ENCODE measurements around the gene RIIAD1. TPM values are rescaled to one million over a fixed set of nuclear protein-coding genes. Genes with fewer than 3 reads are reported as not detected.

RIIAD1 gene
- total and polyA plus RNA-seq, 7 donors, result 0.34 to 5.2 (median 2.6) TPM; not detected in 2

DNA sequence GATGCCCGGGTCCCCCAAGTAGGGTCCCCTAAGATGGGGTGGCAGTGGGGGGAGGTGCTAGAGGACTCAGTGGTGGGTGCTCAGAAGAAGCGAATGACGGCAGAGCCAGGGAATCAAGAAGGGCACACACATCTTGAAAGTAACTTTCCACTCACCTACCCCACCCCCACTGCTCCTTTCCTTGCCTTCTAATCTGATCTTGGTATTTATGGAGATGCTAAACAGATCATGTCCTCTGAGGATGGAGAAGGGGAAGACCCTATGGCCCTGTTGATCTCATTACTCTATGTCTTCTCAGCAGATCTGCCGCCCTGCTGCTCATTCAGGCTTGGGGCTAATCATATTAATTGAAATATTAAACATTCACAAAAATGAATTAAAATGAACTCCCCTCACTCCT lies 2.7 kb upstream of the RIIAD1 start:
- DNase-seq, result no peak
- WGBS, 3 donors, result 70 to 83% (median 78%) methylated on average over 4 of the region's 4 CpGs
- peaks cover 16% of the 10 kb centered on the region for H3K4me1 ChIP-seq
- intact Hi-C loops (cut with DNase I), result no loop called here
- no peaks in the 10 kb centered on the region for H3K36me3 ChIP-seq (ENCODE audit: insufficient read depth in 1 of 2, low read depth in 1 of 2)
- ATAC-seq, result no peak
- no peak overlapping the region for H3K27ac ChIP-seq
- TF ChIP-seq, protein P1, sequence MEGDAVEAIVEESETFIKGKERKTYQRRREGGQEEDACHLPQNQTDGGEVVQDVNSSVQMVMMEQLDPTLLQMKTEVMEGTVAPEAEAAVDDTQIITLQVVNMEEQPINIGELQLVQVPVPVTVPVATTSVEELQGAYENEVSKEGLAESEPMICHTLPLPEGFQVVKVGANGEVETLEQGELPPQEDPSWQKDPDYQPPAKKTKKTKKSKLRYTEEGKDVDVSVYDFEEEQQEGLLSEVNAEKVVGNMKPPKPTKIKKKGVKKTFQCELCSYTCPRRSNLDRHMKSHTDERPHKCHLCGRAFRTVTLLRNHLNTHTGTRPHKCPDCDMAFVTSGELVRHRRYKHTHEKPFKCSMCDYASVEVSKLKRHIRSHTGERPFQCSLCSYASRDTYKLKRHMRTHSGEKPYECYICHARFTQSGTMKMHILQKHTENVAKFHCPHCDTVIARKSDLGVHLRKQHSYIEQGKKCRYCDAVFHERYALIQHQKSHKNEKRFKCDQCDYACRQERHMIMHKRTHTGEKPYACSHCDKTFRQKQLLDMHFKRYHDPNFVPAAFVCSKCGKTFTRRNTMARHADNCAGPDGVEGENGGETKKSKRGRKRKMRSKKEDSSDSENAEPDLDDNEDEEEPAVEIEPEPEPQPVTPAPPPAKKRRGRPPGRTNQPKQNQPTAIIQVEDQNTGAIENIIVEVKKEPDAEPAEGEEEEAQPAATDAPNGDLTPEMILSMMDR (IDR thresholded peaks at IDR 0.05), result no peak
- no peak overlapping the region for H3K4me3 ChIP-seq
- peaks cover 0 to 29% (median 7%) of the 10 kb centered on the region in 3 donors for H3K27me3 ChIP-seq (ENCODE audit: insufficient read depth in 3 of 3, low read length in 2 of 3)
- no peaks in the 10 kb centered on the region for H3K9me3 ChIP-seq

DNA sequence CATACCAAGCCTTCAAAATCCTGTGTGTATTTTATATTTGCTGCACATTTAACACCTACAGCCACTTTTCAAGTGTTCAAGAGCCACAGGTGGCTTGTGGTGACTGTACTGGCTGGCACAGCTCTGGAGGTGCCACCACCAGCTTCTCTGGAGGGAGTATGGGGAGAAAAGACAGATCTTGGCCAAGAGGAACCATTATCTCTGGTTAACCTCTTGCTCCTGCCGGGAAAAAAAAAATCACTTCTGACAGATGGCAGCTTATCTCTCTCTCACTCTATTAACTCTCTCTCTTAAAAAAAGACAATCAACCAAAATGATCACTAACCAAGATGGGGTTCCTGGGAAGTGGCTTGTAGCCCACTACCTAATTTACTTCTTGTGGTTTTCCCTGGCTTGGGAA lies 1.2 kb upstream of the RIIAD1 start:
- peaks cover 0 to 26% (median 4%) of the 10 kb centered on the region in 3 donors for H3K27me3 ChIP-seq (ENCODE audit: insufficient read depth in 3 of 3, low read length in 2 of 3)
- H3K4me3 ChIP-seq, result peak overlapping the region; percentile 77
- ATAC-seq (no peak), DNase-seq (no peak)
- 14 to 48% (median 23%) methylated on average over 1 of the region's 1 CpG for WGBS, 3 donors
- H3K9me3 ChIP-seq, result no peaks in the 10 kb centered on the region
- H3K27ac ChIP-seq, result peak overlapping the region; percentile 84
- H3K4me1 ChIP-seq, result peaks cover 16% of the 10 kb centered on the region
- intact Hi-C loops (cut with DNase I), result no loop called here
- TF ChIP-seq, protein P1 (IDR thresholded peaks at IDR 0.05), result no peak
- H3K36me3 ChIP-seq (ENCODE audit: insufficient read depth in 1 of 2, low read depth in 1 of 2), result no peaks in the 10 kb centered on the region

DNA sequence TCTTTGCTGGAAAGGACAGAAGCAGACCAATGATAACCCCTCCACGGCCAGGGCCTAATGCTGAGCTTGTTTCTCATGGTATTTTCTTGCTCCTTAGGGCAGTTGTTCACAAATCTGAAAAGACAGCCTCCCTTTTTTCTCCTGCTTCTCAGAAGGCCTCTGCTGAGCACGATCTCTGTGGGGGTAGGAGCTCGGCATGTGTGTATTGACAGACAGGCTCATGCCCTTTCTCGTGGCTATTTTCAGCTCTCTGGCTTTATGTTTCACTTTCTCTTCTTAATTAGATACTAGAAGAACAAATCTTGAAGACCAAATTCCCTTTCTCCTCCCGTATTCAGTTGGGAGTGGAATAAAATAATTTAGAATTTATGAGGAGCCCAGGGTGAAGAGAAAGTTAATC lies 768 bp upstream of the RIIAD1 start:
- 6 to 12% (median 8%) methylated on average over 5 of the region's 5 CpGs for WGBS, 3 donors
- Histone ChIP-seq H3K36me3 (ENCODE audit: insufficient read depth in 1 of 2, low read depth in 1 of 2) (no peaks in the 10 kb centered on the region), H3K27ac (peak overlapping the region; percentile 84), H3K4me1 (peaks cover 16% of the 10 kb centered on the region), H3K4me3 (peak overlapping the region; percentile 77), H3K9me3 (no peaks in the 10 kb centered on the region), H3K27me3 (ENCODE audit: insufficient read depth in 3 of 3, low read length in 2 of 3) (peaks cover 0 to 22% (median 4%) of the 10 kb centered on the region in 3 donors)
- no peak for DNase-seq
- TF ChIP-seq, protein P1 (IDR thresholded peaks at IDR 0.05), result no peak
- peak in 3 of 4 donors; percentile 79 to 86 (median 82) for ATAC-seq
- intact Hi-C loops (cut with DNase I), result no loop called here

DNA sequence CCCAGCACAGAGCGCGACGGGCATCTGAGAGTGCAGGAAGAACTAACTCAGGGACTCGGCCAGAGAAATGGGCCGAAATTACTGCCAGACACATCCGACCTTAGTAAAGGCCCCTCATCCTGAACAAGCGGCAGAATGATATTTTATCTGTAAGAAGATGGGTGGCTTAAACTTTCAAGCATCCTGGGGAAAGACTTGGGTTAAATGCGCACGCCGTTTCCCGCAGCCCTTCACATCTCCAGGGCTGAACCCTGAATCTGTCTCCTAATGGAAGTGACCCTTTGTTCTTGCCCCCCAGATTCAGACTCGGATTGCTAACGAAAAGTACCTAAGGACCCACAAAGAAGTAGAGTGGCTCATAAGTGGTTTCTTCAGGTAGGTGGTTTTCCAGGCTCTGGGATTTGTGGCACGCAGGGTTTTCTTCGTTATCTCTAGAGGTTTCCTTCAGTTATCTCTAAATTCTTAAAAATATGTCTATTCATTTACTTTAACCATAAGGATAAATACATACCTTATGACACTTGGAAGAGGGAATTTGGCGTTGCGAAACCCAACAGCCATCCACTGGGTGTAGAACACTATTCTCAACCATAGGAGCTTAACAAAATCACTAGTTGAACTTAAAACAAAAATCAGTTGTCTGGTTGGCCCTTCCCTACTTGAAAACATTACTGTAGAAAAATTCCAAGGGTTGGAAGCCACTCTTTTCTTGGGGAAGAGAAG lies 627 bp downstream of the RIIAD1 start:
- intact Hi-C loops (cut with DNase I), result no loop called here
- TF ChIP-seq, protein P1 (IDR thresholded peaks at IDR 0.05), result no peak
- Histone ChIP-seq H3K4me1 (peaks cover 16% of the 10 kb centered on the region), H3K36me3 (ENCODE audit: insufficient read depth in 1 of 2, low read depth in 1 of 2) (no peaks in the 10 kb centered on the region), H3K9me3 (no peaks in the 10 kb centered on the region), H3K27me3 (ENCODE audit: insufficient read depth in 3 of 3, low read length in 2 of 3) (peaks cover 0 to 11% (median 0%) of the 10 kb centered on the region in 3 donors), H3K27ac (no peak overlapping the region), H3K4me3 (peak overlapping the region; percentile 77)
- 27 to 36% (median 28%) methylated on average over 17 of the region's 17 CpGs for WGBS, 3 donors
- DNase-seq (no peak), ATAC-seq (no peak)

Data from psoas muscle (tissue), 8 donors.